ENCODE results near the gene ATXN7. TPM values are rescaled to one million over a fixed set of nuclear protein-coding genes. Genes with fewer than 3 reads are reported as not detected.

Gene ATXN7
- total RNA-seq, 1 experiment from 2014 or later = 7.4 TPM

DNA sequence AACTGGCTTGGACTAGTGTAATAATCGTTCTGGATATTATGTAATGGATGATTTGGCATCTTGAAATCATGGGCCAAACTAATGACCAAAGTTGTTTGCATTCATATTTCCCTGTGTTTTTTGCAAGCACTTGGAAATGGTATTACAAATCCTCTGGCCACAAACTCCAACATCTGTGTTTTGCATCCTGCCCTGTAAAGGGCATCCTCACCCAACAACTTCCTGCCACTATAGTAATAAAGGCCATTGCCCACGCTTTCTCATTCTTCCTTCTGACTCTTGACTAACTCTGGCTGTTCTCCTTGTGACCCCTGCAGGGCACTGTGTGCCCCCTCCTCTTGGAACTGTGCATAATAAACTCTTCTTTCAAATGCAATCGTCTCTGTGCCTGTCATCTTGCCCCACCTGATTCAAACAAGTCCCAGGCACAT lies 185.0 kb downstream of the ATXN7 start:
- no peak for DNase-seq (ENCODE audit: low spot score)

DNA sequence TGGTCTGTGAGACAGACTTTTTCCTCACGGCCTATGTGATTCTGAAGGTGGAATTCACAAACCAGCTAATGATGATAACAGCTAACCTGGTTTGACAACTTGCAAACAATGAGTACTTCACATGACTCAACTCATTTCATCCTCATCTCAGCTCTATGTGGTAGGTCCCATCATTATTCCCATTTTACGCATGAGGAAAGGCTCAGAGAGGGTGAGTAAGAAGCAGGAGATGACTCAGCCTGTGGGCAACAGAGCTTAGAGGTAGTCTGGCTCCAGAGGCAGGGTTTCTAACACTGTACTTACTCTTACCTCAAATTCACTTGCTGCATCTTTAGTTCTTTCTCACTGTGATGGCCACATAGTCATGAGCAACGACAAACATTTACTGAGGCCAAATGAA lies 185.5 kb downstream of the ATXN7 start:
- no peak for DNase-seq (ENCODE audit: low spot score)

GRCh38 chr3:64049832-64050231 lies 186.2 kb downstream of the ATXN7 start:
- DNase-seq (ENCODE audit: low spot score) = no peak

Other genes with a start within 250 kb of the ATXN7 start
- gene SNTN, start 211.2 kb upstream of the ATXN7 start, total RNA-seq (2014; rRNA removed; shearing (Covaris generic)) = not detected in 2 replicates
- gene C3orf49, start 44.6 kb upstream of the ATXN7 start, total RNA-seq (2014; rRNA removed; shearing (Covaris generic)) = not detected in 2 replicates
- gene THOC7, start 62 bp upstream of the ATXN7 start, total RNA-seq (2014; rRNA removed; shearing (Covaris generic)) = 104 and 130 TPM in 2 replicates
- gene SCAANT1, start 48.5 kb downstream of the ATXN7 start, total RNA-seq (2014; rRNA removed; shearing (Covaris generic)) = not detected in 2 replicates
- gene PSMD6, start 159.6 kb downstream of the ATXN7 start, total RNA-seq (2014; rRNA removed; shearing (Covaris generic)) = 159 and 176 TPM in 2 replicates